ENCODE measurements around the gene JAG1.

- no peak for TF ChIP-seq ZNF692 (tag by site-specific recombination; IDR thresholded peaks at IDR 0.05)
- no peak for TF ChIP-seq REPIN1 (tag by site-specific recombination; IDR thresholded peaks at IDR 0.05; ENCODE audit: low read depth)
- TF ChIP-seq ZNF521 (tag by site-specific recombination; IDR thresholded peaks at IDR 0.05): no peak
- no peak for TF ChIP-seq ZNF2 (tag by site-specific recombination; IDR thresholded peaks at IDR 0.05)
- no peak for TF ChIP-seq ATF2 (tag by site-specific recombination; IDR thresholded peaks at IDR 0.05; ENCODE audit: low read depth)
- no peak for TF ChIP-seq ZNF140 (tag by site-specific recombination; IDR thresholded peaks at IDR 0.05)
- TF ChIP-seq CTCF (tag by site-specific recombination; IDR thresholded peaks at IDR 0.05): no peak
- no peak for TF ChIP-seq TCF7L2 (IDR thresholded peaks at IDR 0.05; ENCODE audit: borderline replicate concordance, low read depth, low read length)
- TF ChIP-seq EGR2 (tag by site-specific recombination; IDR thresholded peaks at IDR 0.05; ENCODE audit: low read depth): no peak
- TF ChIP-seq ZNF416 (tag by site-specific recombination; IDR thresholded peaks at IDR 0.05): no peak
These were observed 16.3 kb downstream of the JAG1 start for GRCh38 chr20:10657453-10657852.

Measured in HEK293 (cell line).